ENCODE results near the gene ABCA2.
"Not testable (repeated sequence)": the region's sequence is repeated elsewhere in the genome, so short reads cannot be mapped to it uniquely, and the experiment has no call there.

The ABCA2 gene

GRCh38 chr9:137045294-137046087, 17.5 kb upstream of the ABCA2 start:
- DNase-seq (ENCODE audit: low read depth in 2 of 2, low spot score in 1 of 2), result no peak

- no peak for DNase-seq (ENCODE audit: low read depth in 2 of 2, low spot score in 1 of 2)
Measured at GRCh38 chr9:137044502-137045177, 16.6 kb upstream of the ABCA2 start.

- no peak for DNase-seq (ENCODE audit: low read depth in 2 of 2, low spot score in 1 of 2)
Measured at GRCh38 chr9:137044037-137044436, 16.0 kb upstream of the ABCA2 start.

GRCh38 chr9:137042751-137043727, 15.0 kb upstream of the ABCA2 start:
- DNase-seq (ENCODE audit: low read depth in 2 of 2, low spot score in 1 of 2), result no peak

GRCh38 chr9:137041124-137041523, 13.1 kb upstream of the ABCA2 start:
- DNase-seq (ENCODE audit: low read depth in 2 of 2, low spot score in 1 of 2), result no peak

- DNase-seq (ENCODE audit: low read depth in 2 of 2, low spot score in 1 of 2), result no peak
Measured at GRCh38 chr9:137040568-137040967, 12.5 kb upstream of the ABCA2 start.

- no peak for DNase-seq (ENCODE audit: low read depth in 2 of 2, low spot score in 1 of 2)
Measured at GRCh38 chr9:137039611-137040366, 11.8 kb upstream of the ABCA2 start.

GRCh38 chr9:137038916-137039315, 10.9 kb upstream of the ABCA2 start:
- no peak for DNase-seq (ENCODE audit: low read depth in 2 of 2, low spot score in 1 of 2)

GRCh38 chr9:137037483-137037882, 9.4 kb upstream of the ABCA2 start:
- DNase-seq (ENCODE audit: low read depth in 2 of 2, low spot score in 1 of 2), result no peak

- DNase-seq (ENCODE audit: low read depth in 2 of 2, low spot score in 1 of 2), result no peak
Measured at GRCh38 chr9:137037035-137037434, 9.0 kb upstream of the ABCA2 start.

- no peak for DNase-seq (ENCODE audit: low read depth in 2 of 2, low spot score in 1 of 2)
Measured at GRCh38 chr9:137035937-137036336, 7.9 kb upstream of the ABCA2 start.

- no peak for DNase-seq (ENCODE audit: low read depth in 2 of 2, low spot score in 1 of 2)
Measured at GRCh38 chr9:137035507-137035834, 7.4 kb upstream of the ABCA2 start.

- peak; percentile 72 to 73 for DNase-seq (ENCODE audit: low read depth in 2 of 2, low spot score in 1 of 2)
Measured at GRCh38 chr9:137034709-137035506, 6.9 kb upstream of the ABCA2 start.

GRCh38 chr9:137034039-137034708, 6.1 kb upstream of the ABCA2 start:
- DNase-seq (ENCODE audit: low read depth in 2 of 2, low spot score in 1 of 2), result no peak

GRCh38 chr9:137033481-137033880, 5.4 kb upstream of the ABCA2 start:
- DNase-seq (ENCODE audit: low read depth in 2 of 2, low spot score in 1 of 2), result not testable (repeated sequence)

- no peak for DNase-seq (ENCODE audit: low read depth in 2 of 2, low spot score in 1 of 2)
Measured at GRCh38 chr9:137032858-137033257, 4.8 kb upstream of the ABCA2 start.

GRCh38 chr9:137031904-137032640, 4.0 kb upstream of the ABCA2 start, which contains the start of gene FUT7:
TSS of gene FUT7 (minus strand) at chr9:137032088. CDS start at chr9:137031991, 97 bp downstream.
- no peak for DNase-seq (ENCODE audit: low read depth in 2 of 2, low spot score in 1 of 2)
